Measurements from ENCODE around the gene USP36.

USP36 gene

DNA sequence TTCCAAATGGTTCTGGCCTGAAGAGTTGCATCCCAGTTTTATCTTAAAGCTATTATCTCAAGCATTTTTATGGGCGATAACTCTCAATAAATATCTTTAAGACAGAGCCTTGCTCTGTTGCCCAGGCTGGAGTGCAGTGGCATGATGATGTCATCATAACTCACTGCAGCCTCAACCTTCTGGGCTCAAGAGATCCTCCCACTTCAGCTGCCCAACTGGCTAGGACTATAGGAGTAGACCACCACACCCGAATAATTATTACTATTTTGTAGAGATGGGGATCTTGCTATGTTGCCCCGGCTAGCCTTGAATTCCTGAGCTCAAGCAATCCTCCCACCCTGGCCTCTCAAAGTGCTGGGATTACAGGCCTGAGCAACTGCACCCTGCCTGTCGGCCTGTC, 32.5 kb downstream of the USP36 start:
- peak; percentile 12 for DNase-seq

DNA sequence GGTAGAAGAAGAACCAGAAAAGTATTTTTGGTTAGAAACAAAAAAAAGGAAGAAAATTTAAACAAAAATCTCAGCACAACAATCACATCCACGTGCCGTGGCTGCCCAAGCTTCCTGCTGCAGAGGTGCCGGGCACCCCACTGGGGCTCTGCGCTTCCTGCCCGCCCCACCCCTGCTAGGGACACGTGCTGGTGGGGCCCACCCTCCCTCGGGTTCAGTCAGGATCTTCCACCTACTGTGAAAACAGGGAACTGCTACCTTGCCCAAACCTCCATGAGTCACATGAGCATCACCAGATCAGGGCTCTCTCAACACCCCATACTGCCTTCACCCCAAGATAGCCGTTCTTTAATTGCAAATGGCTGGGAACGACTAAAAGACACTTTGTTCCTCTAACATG, 34.2 kb downstream of the USP36 start:
- no peak for DNase-seq

DNA sequence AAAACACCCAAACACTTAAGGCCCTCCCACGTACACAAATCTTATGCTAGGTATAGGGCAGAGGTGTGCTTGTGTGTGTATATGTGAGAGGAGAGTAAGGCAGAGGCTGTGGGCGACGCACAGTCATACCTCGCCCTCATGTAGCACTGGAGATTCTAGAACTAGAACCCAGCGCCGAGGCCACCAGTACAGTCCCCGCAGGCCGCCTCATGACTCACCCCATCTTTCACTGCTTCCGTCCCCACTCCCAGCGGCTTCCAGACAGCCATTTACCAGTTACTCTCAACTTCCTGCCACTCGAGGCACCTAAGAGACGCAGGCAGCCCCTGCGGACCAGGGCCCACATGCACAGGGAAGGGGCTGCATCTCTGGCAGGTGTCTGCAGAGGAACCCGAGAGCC, 35.3 kb downstream of the USP36 start:
- no peak for DNase-seq

DNA sequence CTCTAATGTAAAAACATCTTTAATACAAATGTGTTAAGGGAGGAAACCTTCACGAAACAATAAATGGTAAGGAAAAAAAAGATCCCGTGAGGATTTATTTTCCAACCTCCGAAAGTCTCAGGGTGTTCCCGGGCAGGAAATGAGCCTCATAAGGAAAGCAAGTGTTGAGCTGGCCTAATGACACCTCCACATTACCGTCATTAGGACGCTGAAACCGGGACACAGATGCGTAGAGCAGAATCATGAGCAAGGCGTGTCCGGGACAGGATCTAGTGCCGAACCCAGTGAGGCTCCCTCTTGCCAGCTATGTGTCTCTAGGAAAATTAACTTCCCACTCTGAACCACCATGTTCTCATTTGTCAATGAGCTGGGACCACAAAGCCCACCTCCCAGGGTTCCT, 35.8 kb downstream of the USP36 start:
- no peak for DNase-seq

DNA sequence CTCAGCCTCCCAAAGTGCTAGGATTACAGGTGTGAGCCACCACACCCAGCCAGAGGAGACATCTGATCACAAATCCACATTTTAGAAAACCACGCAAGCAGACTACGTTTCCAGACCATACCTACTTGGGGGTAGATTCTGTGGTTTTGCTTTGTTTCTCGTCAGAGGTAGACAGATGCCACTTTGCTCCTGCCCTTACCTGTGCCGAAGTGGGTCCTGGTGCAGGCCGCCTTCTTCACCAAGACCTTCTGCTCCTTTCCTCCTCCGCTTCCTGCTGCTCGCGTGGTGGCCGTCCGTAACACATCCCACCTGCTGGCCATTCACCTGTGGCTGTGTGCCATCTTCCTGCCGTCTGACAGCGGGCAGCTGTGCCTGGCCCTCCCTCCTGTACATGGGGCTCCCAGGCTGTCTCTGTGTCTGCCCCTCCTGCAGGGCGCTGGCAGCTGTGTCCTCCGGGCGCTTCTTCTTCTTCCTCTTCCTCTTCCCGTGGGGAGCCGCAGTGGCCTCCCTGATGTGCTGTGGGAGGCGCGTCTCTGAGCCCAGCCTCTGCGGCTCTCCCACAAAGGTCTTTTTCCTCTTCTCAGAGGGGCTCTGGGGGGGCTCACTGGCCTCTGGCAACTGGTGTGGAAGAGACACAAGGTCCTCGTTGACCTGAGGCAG, 37.3 kb downstream of the USP36 start:
- DNase-seq = no peak

DNA sequence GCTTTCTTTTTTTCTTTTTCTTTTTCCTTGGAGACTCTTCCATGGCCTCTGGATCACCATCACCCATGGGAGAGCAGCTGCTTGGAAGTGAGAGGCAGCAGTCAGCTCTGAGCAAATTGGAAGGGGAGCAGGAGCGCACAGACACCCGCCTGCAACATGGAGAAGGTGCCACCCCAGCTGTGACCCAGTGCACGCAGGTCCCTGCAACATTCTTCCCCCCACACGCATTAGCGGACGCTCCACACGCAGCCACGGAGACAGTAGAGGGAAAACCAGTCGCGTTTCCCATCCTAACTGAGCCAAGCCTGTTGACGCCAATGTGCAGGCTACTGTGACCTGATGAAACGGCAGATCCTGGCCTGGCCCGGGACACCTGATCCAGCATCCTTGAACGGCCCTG, 38.2 kb downstream of the USP36 start:
- no peak for DNase-seq

DNA sequence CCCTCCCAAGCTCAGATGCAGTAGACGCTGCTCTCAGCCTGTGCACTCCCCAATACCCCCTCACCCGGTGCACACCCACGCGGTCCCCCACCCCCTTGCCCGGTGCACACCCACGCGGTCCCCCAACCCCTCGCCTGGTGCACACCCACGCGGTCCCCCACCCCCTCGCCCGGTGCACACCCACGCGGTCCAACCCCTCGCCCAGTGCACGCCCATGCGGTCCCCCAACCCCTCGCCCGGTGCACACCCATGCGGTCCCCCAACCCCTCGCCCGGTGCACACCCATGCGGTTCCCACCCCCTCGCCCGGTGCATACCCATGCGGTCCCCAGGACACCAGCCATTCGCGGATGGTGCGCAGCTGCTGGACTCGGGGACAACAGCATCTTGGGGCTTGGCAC, 38.6 kb downstream of the USP36 start:
- no peak for DNase-seq

DNA sequence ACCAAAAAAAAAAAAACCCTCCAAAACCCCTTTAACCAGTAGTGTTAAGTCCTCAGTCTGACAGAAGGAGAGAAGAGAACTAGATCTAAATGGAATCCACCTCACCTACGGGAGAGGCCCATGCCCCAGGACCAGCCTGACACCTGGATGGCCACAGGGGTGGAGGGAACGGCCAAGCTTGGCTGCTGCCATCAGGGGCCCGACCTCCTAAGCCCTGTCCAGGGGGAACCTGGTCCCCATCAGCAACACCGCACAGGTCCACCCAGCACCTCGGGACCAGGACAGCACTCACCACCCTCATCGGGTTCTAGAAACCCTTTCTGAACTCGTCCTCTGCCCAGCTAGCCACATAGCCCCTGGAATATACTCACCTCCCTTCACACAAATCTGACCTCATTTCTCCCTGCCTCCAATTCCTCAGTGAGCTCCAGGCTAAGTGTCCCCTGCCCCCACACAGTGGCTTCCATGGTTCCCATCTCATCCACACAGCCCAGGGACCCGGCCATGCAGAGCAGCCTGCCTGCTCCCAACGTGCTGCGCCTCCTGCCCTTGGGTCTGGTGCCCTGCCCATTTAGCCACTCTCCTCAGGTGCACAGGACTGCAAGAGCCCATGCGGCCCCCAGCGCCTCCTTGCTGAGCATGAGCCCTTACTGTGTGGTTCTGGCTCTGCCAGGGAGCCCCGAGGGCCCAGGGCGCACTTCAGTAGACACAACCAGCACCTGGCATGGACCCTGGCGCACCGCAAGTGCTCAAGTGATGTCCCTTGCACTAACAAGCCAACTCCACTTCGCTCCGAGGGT, 40.3 kb downstream of the USP36 start:
- no peak for DNase-seq

DNA sequence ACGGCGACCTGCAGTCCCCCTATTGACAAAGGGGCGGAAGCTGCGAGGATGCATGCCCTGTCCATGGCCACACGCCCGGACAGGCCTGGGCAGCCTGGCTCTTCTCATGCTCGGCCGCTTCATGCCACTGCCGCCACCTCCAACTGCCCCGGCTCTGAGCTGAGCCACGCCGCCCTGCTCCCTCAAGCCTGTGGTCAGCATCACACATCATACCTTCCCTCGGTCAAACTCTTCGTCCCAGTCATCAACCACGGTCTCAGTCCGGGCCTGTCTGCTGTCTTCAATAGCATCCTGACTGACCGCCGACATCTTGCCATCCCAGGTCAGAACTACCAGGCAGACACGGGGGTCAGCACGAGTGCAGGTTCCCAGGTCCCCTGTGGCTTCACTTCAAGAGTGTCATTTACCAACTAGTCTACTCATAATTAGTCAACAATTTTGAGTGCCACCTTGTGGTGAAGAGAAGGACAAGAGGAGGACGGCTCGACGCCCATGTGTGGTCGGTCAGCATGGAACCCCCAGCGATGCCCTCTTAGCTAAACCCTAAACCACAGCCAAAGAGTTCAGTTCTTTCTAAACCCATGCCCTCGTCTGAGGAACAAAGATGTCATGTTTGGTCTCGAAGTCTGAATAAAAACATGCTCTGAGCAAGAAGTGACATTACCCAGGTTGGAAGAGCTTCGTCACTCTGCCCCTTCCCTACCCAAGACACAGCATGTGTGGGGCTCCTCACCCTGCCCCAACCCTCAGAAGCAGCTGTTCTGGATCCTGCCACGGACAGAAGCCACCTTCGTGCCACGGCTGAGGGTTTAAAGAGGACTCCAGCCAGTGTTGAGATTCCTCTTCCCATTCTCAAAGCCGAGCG, 41.7 kb downstream of the USP36 start:
- DNase-seq = peak; percentile 19

DNA sequence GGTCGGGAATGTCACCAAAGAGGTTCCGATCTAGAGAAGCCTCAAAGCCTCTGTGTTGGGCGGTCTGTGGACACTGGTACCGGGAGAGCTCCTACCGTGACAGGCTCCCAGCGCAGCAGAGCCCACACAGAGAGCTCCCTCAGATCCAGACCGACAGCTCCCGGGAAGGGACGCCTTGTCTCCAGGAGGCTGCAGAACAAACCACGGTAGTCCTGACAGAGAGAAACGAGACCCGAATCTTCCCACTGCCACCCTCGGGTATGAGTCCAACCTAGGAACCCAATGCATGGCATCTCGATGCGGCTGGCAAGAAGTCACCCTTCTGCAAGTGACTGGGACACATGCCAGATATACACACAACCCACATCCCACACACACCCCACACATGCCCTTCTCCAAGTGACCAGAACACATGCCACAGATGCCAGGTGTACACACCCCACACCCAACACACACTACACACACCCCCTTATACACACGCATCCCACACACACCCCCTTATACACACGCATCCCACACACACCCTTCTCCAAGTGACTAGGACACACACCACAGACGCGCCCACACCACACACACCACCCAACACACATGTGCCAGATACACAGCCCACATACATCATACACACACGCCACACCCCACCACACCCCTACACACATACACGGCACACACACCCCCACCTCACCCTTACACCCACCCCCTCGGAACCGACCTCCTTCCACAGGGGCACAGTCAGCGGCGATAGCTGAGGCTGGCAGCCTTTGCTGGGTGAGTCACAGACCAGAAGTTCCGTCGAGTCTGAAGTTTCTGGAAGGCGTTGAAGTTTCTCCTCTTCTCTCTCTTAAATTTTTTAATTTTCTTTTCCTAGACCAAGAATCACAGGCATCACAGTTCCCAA, 42.7 kb downstream of the USP36 start:
- no peak for DNase-seq

DNA sequence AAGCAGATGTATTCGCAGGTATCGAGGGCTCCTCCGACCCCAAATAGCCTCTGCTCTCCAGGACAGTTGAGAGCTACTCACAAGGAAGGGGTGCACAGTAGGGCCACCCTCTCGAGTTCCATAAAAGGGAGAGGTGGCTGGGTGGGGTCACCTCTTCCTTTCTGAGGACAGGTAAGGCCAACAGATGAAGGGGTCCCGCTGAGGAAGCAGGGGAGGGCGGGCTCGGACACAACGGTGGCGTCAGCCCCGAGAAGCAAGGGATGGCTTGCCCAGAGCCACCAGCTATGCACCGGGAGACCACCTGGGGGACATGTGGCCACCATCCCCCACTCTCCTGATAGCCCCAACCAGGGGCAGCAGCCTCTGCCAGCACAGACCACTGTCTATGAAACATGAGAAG, 43.4 kb downstream of the USP36 start:
- DNase-seq = no peak

DNA sequence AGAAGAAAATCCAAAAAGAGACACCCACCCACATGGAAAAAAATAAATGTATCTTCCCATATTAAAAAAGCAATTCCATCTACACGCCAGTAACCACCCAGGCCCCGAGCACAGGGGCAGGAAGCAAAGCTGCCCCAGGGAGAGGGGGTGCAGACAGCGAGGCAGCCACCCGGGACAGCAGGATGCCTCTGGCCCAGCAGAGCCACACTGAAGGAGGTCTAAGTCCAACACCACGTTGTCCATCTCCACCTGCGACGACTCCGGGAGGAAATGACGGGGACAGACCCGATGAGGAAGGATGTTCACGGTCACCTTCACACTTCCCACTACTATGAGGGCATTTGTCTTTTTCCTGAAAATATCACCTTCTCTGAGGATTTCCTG, 44.1 kb downstream of the USP36 start:
- no peak for DNase-seq

DNA sequence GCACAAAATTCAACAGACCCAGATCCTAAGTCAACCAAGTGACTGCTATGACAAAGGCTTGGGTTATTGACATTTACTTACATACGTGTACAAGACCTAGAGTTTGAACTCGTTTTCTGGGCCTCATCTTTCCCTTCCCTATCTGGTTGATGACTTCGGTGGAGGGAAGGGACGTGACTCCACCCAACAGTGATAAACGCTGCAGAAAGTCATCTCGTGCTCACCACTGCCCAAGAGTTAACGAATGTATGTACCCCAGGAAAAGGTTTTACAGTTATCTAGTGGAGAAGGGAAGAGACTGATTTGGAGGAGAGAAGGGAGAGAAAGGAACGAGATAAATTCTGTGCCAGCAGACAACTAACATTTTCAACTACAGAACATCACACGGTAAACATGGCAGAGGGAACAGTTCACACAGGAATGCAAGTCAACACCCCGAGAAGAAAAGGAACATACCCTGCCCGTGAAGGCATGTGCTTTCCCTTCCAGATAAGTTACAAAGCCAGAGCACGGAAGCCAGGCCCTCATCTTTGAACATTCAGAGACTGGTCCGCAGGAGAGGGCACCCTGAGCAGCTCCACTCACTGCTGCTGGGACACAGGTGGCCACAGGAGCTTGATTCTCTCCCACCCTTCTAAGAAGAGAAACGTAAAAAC, 44.6 kb downstream of the USP36 start:
- no peak for DNase-seq

DNA sequence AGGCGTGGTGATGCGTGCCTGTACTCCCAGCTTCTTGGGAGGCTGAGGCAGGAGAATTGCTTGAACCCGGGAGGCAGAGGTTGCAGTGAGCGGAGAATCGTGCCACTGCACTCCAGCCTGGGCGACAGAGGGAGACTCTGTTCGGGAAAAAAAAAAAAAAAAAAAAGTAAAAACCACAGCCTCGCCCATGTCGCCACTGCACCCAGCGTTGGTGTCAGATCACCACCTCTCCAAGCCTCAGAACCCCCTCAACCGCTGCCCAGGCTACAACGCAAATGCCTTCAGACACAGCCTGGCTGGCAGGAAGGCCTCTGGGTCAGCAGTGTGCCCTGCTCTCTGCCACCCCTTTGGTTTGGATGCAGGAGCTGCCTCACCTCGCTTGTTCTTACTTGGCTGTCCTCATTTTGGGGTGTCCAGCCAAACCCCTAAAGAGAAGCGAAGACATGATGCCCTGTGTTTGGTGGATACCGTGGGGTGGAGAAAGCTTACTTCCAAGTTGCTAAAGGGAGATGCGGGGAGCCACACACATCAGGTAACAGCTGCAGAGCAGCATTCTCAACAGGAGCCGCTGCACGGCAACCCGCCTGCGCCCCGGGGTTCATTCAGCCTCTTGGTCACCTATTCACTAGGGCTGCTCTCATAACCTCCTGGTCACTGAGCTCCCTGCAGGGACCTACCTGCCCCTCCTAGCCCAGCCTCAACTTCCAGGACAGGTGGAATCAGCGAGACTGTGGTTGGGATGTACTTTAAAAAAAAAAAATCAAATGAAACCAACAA, 45.6 kb downstream of the USP36 start:
- no peak for DNase-seq

DNA sequence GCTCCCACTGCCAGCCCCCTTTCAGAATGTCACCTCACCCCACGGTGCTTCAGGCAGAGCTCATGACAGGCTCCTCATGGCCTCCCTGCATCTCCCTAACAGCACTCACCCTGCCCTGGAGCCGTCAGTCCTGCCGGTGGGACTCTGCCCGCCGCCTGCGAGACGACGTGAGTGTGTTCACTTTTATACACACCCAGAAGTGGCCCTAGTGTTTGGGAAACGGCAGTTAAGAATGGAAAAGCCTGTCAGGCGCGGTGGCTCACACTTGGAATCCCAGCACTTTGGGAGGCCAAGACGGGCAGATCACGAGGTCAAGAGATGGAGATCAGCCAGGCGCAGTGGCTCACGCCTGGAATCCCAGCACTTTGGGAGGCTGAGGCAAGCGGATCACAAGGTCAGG, 46.2 kb downstream of the USP36 start:
- no peak for DNase-seq

DNA sequence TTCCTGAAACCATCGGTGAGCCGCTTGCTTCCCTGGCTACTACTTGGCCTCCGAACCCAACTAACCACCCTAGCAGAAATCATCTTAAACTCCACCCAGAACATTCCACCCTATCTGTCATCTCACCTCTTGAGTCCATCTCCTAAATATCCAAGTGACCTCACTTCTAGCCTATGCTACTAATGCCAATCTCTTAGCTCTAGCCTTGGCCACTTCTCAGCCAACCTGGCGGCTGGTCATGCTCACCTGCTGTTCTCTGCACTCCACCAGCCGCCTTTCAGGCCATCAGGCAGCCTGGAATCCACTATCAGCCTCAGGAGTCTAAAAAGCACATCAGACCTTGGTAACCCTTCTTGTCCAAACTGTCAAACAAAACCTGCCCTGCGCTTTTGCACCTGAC, 46.6 kb downstream of the USP36 start:
- no peak for DNase-seq

DNA sequence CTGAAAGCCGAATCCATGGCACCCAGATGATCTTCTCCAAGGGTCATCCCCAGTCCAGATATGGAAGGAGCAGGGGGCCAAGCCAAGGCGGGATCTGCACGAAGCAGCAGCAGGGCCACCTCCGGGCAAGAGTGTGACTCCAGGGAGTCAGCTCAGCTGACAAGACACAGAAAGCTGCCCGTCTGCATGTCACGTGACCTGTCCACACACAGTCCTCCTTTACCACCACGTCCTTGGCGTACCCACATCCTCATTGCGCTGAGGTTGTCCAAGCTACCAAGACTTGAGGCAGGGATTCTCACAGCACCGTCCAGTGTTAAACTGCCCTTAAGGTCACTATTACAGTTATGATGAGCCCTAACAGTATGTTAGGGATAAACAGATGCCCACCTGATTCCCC, 47.2 kb downstream of the USP36 start:
- DNase-seq = no peak

DNA sequence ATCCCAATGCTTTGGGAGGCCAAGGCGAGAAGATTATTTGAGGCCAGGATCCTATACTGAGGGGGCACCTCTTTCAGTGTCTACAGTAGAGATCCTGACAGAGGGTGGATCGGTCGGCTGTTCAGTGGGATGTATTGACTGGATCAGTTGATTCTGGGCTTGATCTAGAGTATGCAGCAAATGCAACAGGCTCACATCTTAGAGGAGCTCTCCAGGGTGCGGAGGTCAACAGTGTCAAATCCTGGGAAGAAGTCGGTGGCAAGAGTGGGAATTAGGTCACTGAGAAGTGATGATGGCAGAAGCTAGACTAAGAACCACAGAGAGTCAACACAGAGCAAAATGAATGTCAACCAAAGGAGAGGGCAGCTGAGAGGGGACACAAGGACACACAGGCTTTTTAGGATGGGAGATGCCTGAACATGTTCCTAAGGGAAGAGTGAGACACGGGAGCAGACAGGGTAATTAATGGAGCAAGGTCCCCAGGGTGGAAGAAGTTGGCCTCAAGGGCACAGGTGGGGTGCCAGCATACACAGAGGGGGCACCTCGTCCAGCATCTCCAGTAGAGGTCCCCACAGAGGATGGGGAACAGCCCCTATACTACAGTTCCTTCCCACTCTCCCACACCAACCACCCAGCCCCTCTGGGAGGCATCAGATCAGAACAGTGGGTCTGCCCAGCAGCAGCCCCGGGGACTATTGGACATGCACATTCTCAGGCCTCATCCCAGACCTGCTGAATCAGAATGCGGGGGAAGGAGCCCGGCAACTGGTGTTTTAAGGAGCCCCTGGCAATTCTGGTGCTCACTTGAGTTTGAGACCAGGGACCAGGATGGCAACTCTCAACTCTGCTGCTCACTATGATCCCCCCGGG, 48.5 kb downstream of the USP36 start:
- no peak for DNase-seq

DNA sequence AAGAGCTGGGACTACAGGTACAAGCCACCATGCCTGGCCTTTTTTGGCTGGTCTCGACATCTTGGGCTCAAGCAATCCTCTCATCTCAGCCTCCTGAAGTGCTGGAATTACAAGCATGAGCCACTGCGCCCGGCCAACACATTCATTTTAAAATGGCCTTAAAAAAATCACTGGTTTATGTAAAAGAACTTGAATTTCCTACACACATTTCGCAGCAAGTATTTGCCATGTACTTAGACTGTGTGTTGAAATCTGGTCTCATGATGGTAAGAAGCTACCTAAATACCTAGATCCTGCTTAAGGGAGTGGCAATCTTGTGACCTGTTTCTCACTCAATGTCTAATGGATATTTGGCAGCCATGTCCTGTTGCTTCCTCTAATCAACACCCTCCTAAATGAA, 50.1 kb downstream of the USP36 start:
- DNase-seq = no peak

DNA sequence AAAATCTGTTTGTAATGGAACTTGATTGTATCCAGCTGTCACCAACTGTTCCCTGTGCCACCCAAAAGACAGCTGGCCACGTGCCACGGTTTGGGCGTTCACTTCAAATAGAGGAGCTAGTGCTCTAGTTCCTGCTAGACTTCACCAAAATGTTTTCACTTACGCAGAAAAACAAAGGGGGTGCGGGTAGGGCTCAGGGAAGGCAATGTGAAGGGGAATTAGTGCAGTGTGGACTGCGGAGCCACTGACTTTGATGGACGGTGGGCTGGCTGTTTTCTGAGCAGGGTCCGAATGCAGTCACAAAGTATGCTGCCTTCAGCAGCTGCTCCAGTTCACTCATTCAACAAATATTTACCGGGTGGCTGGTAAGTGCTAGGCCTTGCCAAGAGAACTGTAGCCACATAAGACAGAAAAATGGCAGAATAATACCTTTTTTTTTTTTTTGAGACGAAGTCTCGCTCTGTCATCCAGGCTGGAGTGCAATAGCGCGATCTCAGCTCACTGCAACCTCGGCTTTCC, 50.9 kb downstream of the USP36 start:
- peak; percentile 33 for DNase-seq

All from HCEC 1CT (cell line).